Dendritic cell treated with granulocyte-macrophage colony-stimulating factor and Interleukin-4, amounts not matched to agents 40 ng/mL and 50 ng/mL, for 4 days (primary cell): ENCODE data around the gene P2RX4.
"Not testable (repeated sequence)": the region's sequence is repeated elsewhere in the genome, so short reads cannot be mapped to it uniquely, and the experiment has no call there.

Source experiments
- H3K27ac Mint-ChIP-seq: one replicate; pipeline ENCODE4 v1.8.0; 2022; ENCODE audit warnings: mild to moderate bottlenecking, mixed read lengths
- H3K27me3 Mint-ChIP-seq: one replicate; pipeline ENCODE4 v1.8.0; 2022; ENCODE audit warnings: mild to moderate bottlenecking, mixed read lengths
- H3K36me3 Mint-ChIP-seq: one replicate; pipeline ENCODE4 v1.8.0; 2022; ENCODE audit warnings: low read depth, mixed read lengths
- H3K4me1 Mint-ChIP-seq: one replicate; pipeline ENCODE4 v1.8.0; 2022; ENCODE audit warnings: low read depth, mixed read lengths
- H3K4me3 Mint-ChIP-seq: one replicate; pipeline ENCODE4 v1.8.0; 2022; ENCODE audit warnings: mild to moderate bottlenecking, moderate library complexity, mixed read lengths
- H3K9me3 Mint-ChIP-seq: one replicate; pipeline ENCODE4 v1.8.0; 2022; ENCODE audit warnings: mixed read lengths
- intact Hi-C: fragments of 100-400 bp; cut with micrococcal nuclease; formaldehyde crosslinking; loops from one replicate; pipeline ENCODE4 v1.15.0; 2022

P2RX4 gene

GRCh38 chr12:121209624-121210572, at the start of gene P2RX4:
Gene P2RX4 (plus strand): TSS chr12:121210129. CDS start chr12:121210165, 36 bp downstream.
- H3K9me3 Mint-ChIP-seq: no peaks in the 10 kb centered on the region
- peaks cover 44% of the 10 kb centered on the region for H3K4me1 Mint-ChIP-seq
- peak within 1 kb of the TSS; percentile 92 for H3K4me3 Mint-ChIP-seq
- H3K36me3 Mint-ChIP-seq: peaks cover 16% of the 10 kb centered on the region
- intact Hi-C loops: loop anchor here (1.0 to 5.0 kb wide), 2 partner anchors 33 to 81 kb away; no protein-coding TSS in a partner anchor
- no peaks in the 10 kb centered on the region for H3K27me3 Mint-ChIP-seq
- peak within 1 kb of the TSS; percentile 96 for H3K27ac Mint-ChIP-seq

GRCh38 chr12:121162384-121162783, 47.5 kb upstream of the P2RX4 start:
- H3K27me3 Mint-ChIP-seq: no peaks in the 10 kb centered on the region
- H3K27ac Mint-ChIP-seq: no peak overlapping the region
- peaks cover 20% of the 10 kb centered on the region for H3K9me3 Mint-ChIP-seq
- H3K4me1 Mint-ChIP-seq: peaks cover 40% of the 10 kb centered on the region
- no peak overlapping the region for H3K4me3 Mint-ChIP-seq
- H3K36me3 Mint-ChIP-seq: peaks cover 91% of the 10 kb centered on the region
- intact Hi-C loops: no loop called here

- H3K4me3 Mint-ChIP-seq: no peak overlapping the region
- H3K36me3 Mint-ChIP-seq: peaks cover 91% of the 10 kb centered on the region
- no peak overlapping the region for H3K27ac Mint-ChIP-seq
Measured at GRCh38 chr12:121162985-121163384, 46.9 kb upstream of the P2RX4 start.

GRCh38 chr12:121164839-121165238, 45.1 kb upstream of the P2RX4 start:
- Mint-ChIP-seq H3K4me1 (peaks cover 29% of the 10 kb centered on the region), H3K9me3 (peaks cover 10% of the 10 kb centered on the region), H3K36me3 (peaks cover 99% of the 10 kb centered on the region)
- H3K27me3 Mint-ChIP-seq, H3K27ac Mint-ChIP-seq, intact Hi-C loops, H3K4me3 Mint-ChIP-seq: not testable (repeated sequence)

More at GRCh38 chr12:121162985-121163384, 46.9 kb upstream of the P2RX4 start:
- Mint-ChIP-seq H3K4me1 (peaks cover 42% of the 10 kb centered on the region), H3K9me3 (peaks cover 16% of the 10 kb centered on the region), H3K27me3 (no peaks in the 10 kb centered on the region)
- intact Hi-C loops: no loop called here

- intact Hi-C loops: no loop called here
Measured at GRCh38 chr12:121165316-121165715, 44.6 kb upstream of the P2RX4 start.

GRCh38 chr12:121166356-121166755, 43.6 kb upstream of the P2RX4 start:
- Mint-ChIP-seq H3K9me3 (peaks cover 10% of the 10 kb centered on the region), H3K27me3 (no peaks in the 10 kb centered on the region), H3K4me3 (no peak overlapping the region), H3K4me1 (peaks cover 20% of the 10 kb centered on the region), H3K36me3 (peaks cover 97% of the 10 kb centered on the region), H3K27ac (no peak overlapping the region)
- intact Hi-C loops: no loop called here

More at GRCh38 chr12:121165316-121165715, 44.6 kb upstream of the P2RX4 start:
- Mint-ChIP-seq H3K4me1 (peaks cover 24% of the 10 kb centered on the region), H3K36me3 (peaks cover 100% of the 10 kb centered on the region), H3K27me3 (no peaks in the 10 kb centered on the region), H3K9me3 (peaks cover 10% of the 10 kb centered on the region), H3K4me3 (no peak overlapping the region), H3K27ac (no peak overlapping the region)

- Mint-ChIP-seq H3K9me3 (peaks cover 10% of the 10 kb centered on the region), H3K4me1 (peaks cover 20% of the 10 kb centered on the region), H3K4me3 (no peak overlapping the region), H3K27me3 (no peaks in the 10 kb centered on the region), H3K36me3 (peaks cover 97% of the 10 kb centered on the region), H3K27ac (no peak overlapping the region)
- intact Hi-C loops: no loop called here
Measured at GRCh38 chr12:121167232-121167820, 42.6 kb upstream of the P2RX4 start.

GRCh38 chr12:121167951-121168350, 42.0 kb upstream of the P2RX4 start:
- intact Hi-C loops: no loop called here
- H3K36me3 Mint-ChIP-seq: peaks cover 97% of the 10 kb centered on the region
- no peak overlapping the region for H3K4me3 Mint-ChIP-seq
- peaks cover 10% of the 10 kb centered on the region for H3K9me3 Mint-ChIP-seq
- no peak overlapping the region for H3K27ac Mint-ChIP-seq
- H3K4me1 Mint-ChIP-seq: peaks cover 20% of the 10 kb centered on the region
- no peaks in the 10 kb centered on the region for H3K27me3 Mint-ChIP-seq

- H3K4me1 Mint-ChIP-seq: peaks cover 30% of the 10 kb centered on the region
- intact Hi-C loops: no loop called here
- H3K27ac Mint-ChIP-seq: no peak overlapping the region
- no peak overlapping the region for H3K4me3 Mint-ChIP-seq
- H3K27me3 Mint-ChIP-seq: no peaks in the 10 kb centered on the region
- peaks cover 4% of the 10 kb centered on the region for H3K9me3 Mint-ChIP-seq
- H3K36me3 Mint-ChIP-seq: peaks cover 90% of the 10 kb centered on the region
Measured at GRCh38 chr12:121170151-121170550, 39.8 kb upstream of the P2RX4 start.

- H3K27me3 Mint-ChIP-seq: no peaks in the 10 kb centered on the region
- peaks cover 89% of the 10 kb centered on the region for H3K36me3 Mint-ChIP-seq
- H3K4me3 Mint-ChIP-seq: no peak overlapping the region
- no peak overlapping the region for H3K27ac Mint-ChIP-seq
- peaks cover 30% of the 10 kb centered on the region for H3K4me1 Mint-ChIP-seq
- intact Hi-C loops: no loop called here
- H3K9me3 Mint-ChIP-seq: no peaks in the 10 kb centered on the region
Measured at GRCh38 chr12:121170611-121171260, 39.2 kb upstream of the P2RX4 start.

GRCh38 chr12:121172145-121172544, 37.8 kb upstream of the P2RX4 start:
- peaks cover 83% of the 10 kb centered on the region for H3K36me3 Mint-ChIP-seq

GRCh38 chr12:121175383-121176119, 34.4 kb upstream of the P2RX4 start:
- Mint-ChIP-seq H3K36me3 (peaks cover 66% of the 10 kb centered on the region), H3K27ac (peak overlapping the region; percentile 76), H3K9me3 (no peaks in the 10 kb centered on the region), H3K4me3 (no peak overlapping the region), H3K4me1 (peaks cover 38% of the 10 kb centered on the region), H3K27me3 (no peaks in the 10 kb centered on the region)
- intact Hi-C loops: loop anchor here (2.0 to 5.0 kb wide), 2 partner anchors 37 to 43 kb away; partner anchors contain the start of genes P2RX4 and P2RX7

More at GRCh38 chr12:121172145-121172544, 37.8 kb upstream of the P2RX4 start:
- Mint-ChIP-seq H3K4me1 (peaks cover 38% of the 10 kb centered on the region), H3K27me3 (no peaks in the 10 kb centered on the region), H3K27ac (peak overlapping the region; percentile 43), H3K4me3 (no peak overlapping the region), H3K9me3 (no peaks in the 10 kb centered on the region)
- intact Hi-C loops: no loop called here

- intact Hi-C loops: loop anchor here (5.0 kb wide), 1 partner anchor 35 kb away; the partner anchor contains the start of gene P2RX4
- Mint-ChIP-seq H3K4me3 (no peak overlapping the region), H3K9me3 (no peaks in the 10 kb centered on the region), H3K27me3 (no peaks in the 10 kb centered on the region), H3K4me1 (peaks cover 38% of the 10 kb centered on the region), H3K36me3 (peaks cover 68% of the 10 kb centered on the region), H3K27ac (peak overlapping the region; percentile 84)
Measured at GRCh38 chr12:121176826-121177529, 33.0 kb upstream of the P2RX4 start.
